HepG2 (cell line): ENCODE measurements around the gene RNU5B-1. TPM values are rescaled to one million over a fixed set of nuclear protein-coding genes. Genes with fewer than 3 reads are reported as not detected.

Experiments
- ARID4A ChIP-seq: sonication (generic); formaldehyde crosslinking; IDR thresholded peaks from 2 replicates; pipeline ENCODE4 v1.5.0; 2020; ENCODE audit warnings: mild to moderate bottlenecking, missing genetic modification reagents, borderline replicate concordance
- BRCA1 ChIP-seq: sonication (generic); formaldehyde crosslinking; IDR thresholded peaks from 2 replicates; pipeline ENCODE4 v1.4.0; 2020; ENCODE audit warnings: missing genetic modification reagents
- CENPBD1 ChIP-seq: sonication (generic); formaldehyde crosslinking; IDR thresholded peaks from 2 replicates; pipeline ENCODE4 v1.8.0; 2022; ENCODE audit warnings: missing genetic modification reagents, low read depth, mild to moderate bottlenecking, borderline replicate concordance
- DDIT3 ChIP-seq: sonication (generic); formaldehyde crosslinking; IDR thresholded peaks from 2 replicates; pipeline ENCODE4 v1.4.0; 2020; ENCODE audit warnings: mild to moderate bottlenecking, missing genetic modification reagents
- E2F1 ChIP-seq: sonication (generic); formaldehyde crosslinking; IDR thresholded peaks from 2 replicates; pipeline ENCODE4 v1.5.0; 2020; ENCODE audit warnings: missing genetic modification reagents
- HMG20B ChIP-seq: conservative IDR thresholded peaks from 2 replicates; pipeline ENCODE4 v1.6.1; 2016; ENCODE audit warnings: missing genetic modification reagents, missing compliant biosample characterization
- MTF2 ChIP-seq: sonication (generic); formaldehyde crosslinking; IDR thresholded peaks from 2 replicates; pipeline ENCODE4 v1.5.0; 2020; ENCODE audit warnings: missing genetic modification reagents, borderline replicate concordance
- NFE2 ChIP-seq: sonication (generic); formaldehyde crosslinking; IDR thresholded peaks from 2 replicates; pipeline ENCODE4 v1.4.0; 2020; ENCODE audit warnings: missing genetic modification reagents
- RBM22 ChIP-seq: fragments of 200-400 bp; formaldehyde crosslinking; optimal IDR thresholded peaks from 2 replicates; pipeline ENCODE3; 2017; ENCODE audit warnings: mild to moderate bottlenecking, low read length, moderate library complexity
- RBM39 ChIP-seq: fragments of 200-400 bp; formaldehyde crosslinking; IDR thresholded peaks from one replicate; pipeline ENCODE4 v1.6.1; 2018; ENCODE audit warnings: antibody characterized with exemption, mild to moderate bottlenecking, low read depth, low read length; ENCODE audit not compliant: poor library complexity, severe bottlenecking
- STAG1 ChIP-seq: sonication (generic); formaldehyde crosslinking; IDR thresholded peaks from 2 replicates; pipeline ENCODE4 v1.4.0; 2020; ENCODE audit warnings: missing genetic modification reagents
- TERF1 ChIP-seq: sonication (generic); formaldehyde crosslinking; IDR thresholded peaks from 2 replicates; pipeline ENCODE4 v1.8.0; 2022; ENCODE audit warnings: mild to moderate bottlenecking, missing genetic modification reagents, moderate library complexity
- TMF1 ChIP-seq: sonication (generic); formaldehyde crosslinking; IDR thresholded peaks from 2 replicates; pipeline ENCODE4 v1.8.1; 2022; ENCODE audit warnings: low read depth, missing genetic modification reagents
- TRAFD1 ChIP-seq: sonication (generic); formaldehyde crosslinking; IDR thresholded peaks from 2 replicates; pipeline ENCODE4 v1.5.1; 2020; ENCODE audit warnings: missing genetic modification reagents, mild to moderate bottlenecking, borderline replicate concordance
- YEATS4 ChIP-seq: sonication (generic); formaldehyde crosslinking; IDR thresholded peaks from 2 replicates; pipeline ENCODE4 v1.4.0; 2020; ENCODE audit warnings: missing genetic modification reagents, borderline replicate concordance
- ZBTB3 ChIP-seq: sonication (generic); formaldehyde crosslinking; IDR thresholded peaks from 2 replicates; pipeline ENCODE4 v1.4.0; 2020; ENCODE audit warnings: low read depth, mild to moderate bottlenecking, moderate library complexity, missing genetic modification reagents, borderline replicate concordance
- ZC3H13 ChIP-seq: sonication (generic); formaldehyde crosslinking; IDR thresholded peaks from 2 replicates; pipeline ENCODE4 v1.8.1; 2023; ENCODE audit warnings: mild to moderate bottlenecking, missing genetic modification reagents, moderate library complexity
- ZMYM2 ChIP-seq: sonication (generic); formaldehyde crosslinking; IDR thresholded peaks from 2 replicates; pipeline ENCODE4 v1.8.0; 2022; ENCODE audit warnings: mild to moderate bottlenecking, missing genetic modification reagents
- ZNF10 ChIP-seq: sonication (generic); formaldehyde crosslinking; IDR thresholded peaks from 2 replicates; pipeline ENCODE4 v1.4.0; 2020; ENCODE audit warnings: mild to moderate bottlenecking, low read depth, missing genetic modification reagents, borderline replicate concordance
- ZNF75D ChIP-seq: sonication (generic); formaldehyde crosslinking; IDR thresholded peaks from 2 replicates; pipeline ENCODE4 v1.8.1; 2023; ENCODE audit warnings: missing genetic modification reagents, mild to moderate bottlenecking, borderline replicate concordance
- polyA plus RNA-seq, 8 experiments: library from polyadenylated mRNA; depleted of rRNA in 3 of 8; stranded (reverse) in 7 of 8; unstranded in 1 of 8; fragments of >200 nt; fragmentation: Illumina TruSeq in 4 of 8; extraction: Trizol in 4 of 8; gene quantifications; 2 replicates each; pipeline versions ENCODE4 v1.2.1 to v1.2.3, GENCODE V29; 2011 to 2016; ENCODE audit warnings: low read depth in 4 of 8, missing spikeins in 1 of 8, mixed read lengths in 1 of 8; ENCODE audit not compliant: insufficient read depth in 1 of 8
- total RNA-seq, 5 experiments: library from RNA; depleted of rRNA; stranded (reverse); fragments of >200 nt; fragmentation: Illumina TruSeq; extraction: Trizol; gene quantifications; 2 replicates each; pipeline ENCODE4 v1.2.3, GENCODE V29; 2016; ENCODE audit warnings: low read depth in 1 of 5

Gene RNU5B-1
- total and polyA plus RNA-seq, 2 of the 13 experiments (the other 11 are each of a cell fraction or from before 2014, with no cell fraction given), result 1,646 TPM; not detected in 1

- TF ChIP-seq ARID4A, result peak; percentile 87
- no peak for TF ChIP-seq ZNF10 (CRISPR knock-in tag)
- 0 out of 2 replicates have a peak, but pooled peaks have one; percentile 30 for TF ChIP-seq TRAFD1 (CRISPR knock-in tag)
- TF ChIP-seq E2F1 (CRISPR knock-in tag), result no peak; the same call in 1 of the 2 replicates
- no peak for TF ChIP-seq NFE2
- peak; percentile 84; the same call in 1 of the 2 replicates for TF ChIP-seq YEATS4 (CRISPR knock-in tag)
- TF ChIP-seq TMF1 (CRISPR knock-in tag), result 0 out of 2 replicates have a peak, but pooled peaks have one; percentile 13
- TF ChIP-seq MTF2 (CRISPR knock-in tag), result no peak
- TF ChIP-seq TERF1 (CRISPR knock-in tag), result no peak
- no peak for TF ChIP-seq RBM22
- TF ChIP-seq STAG1 (CRISPR knock-in tag), result no peak
- no peak for TF ChIP-seq ZBTB3 (CRISPR knock-in tag)
- no peak for TF ChIP-seq HMG20B (CRISPR knock-in tag)
- TF ChIP-seq ZMYM2 (CRISPR knock-in tag), result 0 out of 2 replicates have a peak, but pooled peaks have one; percentile 16
- no peak for TF ChIP-seq CENPBD1 (CRISPR knock-in tag)
- peak; percentile 53; the same call in 1 of the 2 replicates for TF ChIP-seq ZC3H13 (CRISPR knock-in tag)
- TF ChIP-seq ZNF75D (CRISPR knock-in tag), result no peak
- TF ChIP-seq BRCA1 (CRISPR knock-in tag), result peak; percentile 84; the same call in 1 of the 2 replicates
- no peak for TF ChIP-seq RBM39
- no peak for TF ChIP-seq DDIT3
Observed at GRCh38 chr15:65286069-65286703, 18.3 kb upstream of the RNU5B-1 start (continued).
